ENCODE results near the gene TSPAN12. TPM values are rescaled to one million over a fixed set of nuclear protein-coding genes. Genes with fewer than 3 reads are reported as not detected.

The TSPAN12 gene
- total and polyA plus RNA-seq, 2 of the 8 experiments (the other 6 are each of a cell fraction or from before 2014, with no cell fraction given): 6.1 to 17.9 TPM

GRCh38 chr7:120799813-120800475, 58.0 kb downstream of the TSPAN12 start:
- Histone ChIP-seq H3K4me1 (replicated peaks in 1 of 4; ENCODE audit: control insufficient read depth in 3 of 4, insufficient read depth in 4 of 4, low read length in 3 of 4) (peaks cover 0 to 3% (median 0%) of the 10 kb centered on the region in 4 experiments; a peak in 1 of 7 replicates), H4K5ac (ENCODE audit: insufficient read length, low read depth, low read length) (no peak overlapping the region), H2BK20ac (ENCODE audit: low read length) (no peak overlapping the region), H3K9ac (replicated peaks in 1 of 4; ENCODE audit: extremely low read depth in 1 of 4, low read depth in 3 of 4, low read length in 3 of 4) (no peak overlapping the region), H4K20me1 (replicated peaks in 1 of 2; ENCODE audit: control insufficient read depth in 1 of 2, insufficient read depth in 2 of 2, low read length in 2 of 2) (no peaks in the 10 kb centered on the region), H3K23ac (ENCODE audit: insufficient read length) (no peak overlapping the region), H3K79me2 (ENCODE audit: control insufficient read depth in 1 of 2, insufficient read depth in 2 of 2, low read length in 2 of 2) (no peaks in the 10 kb centered on the region), H2BK5ac (ENCODE audit: low read depth, low read length) (no peak overlapping the region), H3K27ac (ENCODE audit: low read depth, low read length) (no peak overlapping the region), H4K8ac (ENCODE audit: extremely low read depth, insufficient read depth, low read length) (no peak overlapping the region), H3K14ac (ENCODE audit: insufficient read length) (no peak overlapping the region), H3K79me1 (ENCODE audit: low read depth, low read length) (no peaks in the 10 kb centered on the region), H3K4me3 (ENCODE audit: extremely low read depth in 1 of 4, insufficient read depth in 2 of 4, low read depth in 3 of 4, low read length in 4 of 4) (no peak overlapping the region), H3K36me3 (ENCODE audit: control insufficient read depth in 2 of 4, insufficient read depth in 4 of 4, low read length in 3 of 4) (no peaks in the 10 kb centered on the region; a peak in 1 of 8 replicates), H3K27me3 (replicated peaks in 1 of 4; ENCODE audit: control insufficient read depth in 3 of 4, extremely low read depth in 1 of 4, insufficient read depth in 3 of 4, low read length in 3 of 4) (no peaks in the 10 kb centered on the region), H3K9me3 (ENCODE audit: insufficient read depth in 2 of 2, low read depth in 1 of 2, low read length in 1 of 2) (peaks cover 0 to 2% of the 10 kb centered on the region in 2 experiments; a peak in 1 of 4 replicates), H2BK12ac (ENCODE audit: low read depth, low read length) (no peak overlapping the region), H3K4me2 (ENCODE audit: insufficient read depth in 1 of 2, low read depth in 2 of 2, low read length in 2 of 2) (no peak overlapping the region), H3K56ac (replicated peaks; ENCODE audit: insufficient read length, low read depth, low read length) (no peak overlapping the region), H2AK5ac (ENCODE audit: low read depth, low read length) (no peak overlapping the region), H2BK15ac (ENCODE audit: low read length) (no peak overlapping the region), H2AFZ (ENCODE audit: low read length) (no peak overlapping the region), H2BK120ac (replicated peaks; ENCODE audit: low read depth, low read length) (no peak overlapping the region), H3K4ac (replicated peaks; ENCODE audit: insufficient read length, low read depth, low read length) (no peak overlapping the region), H3K18ac (ENCODE audit: extremely low read depth, low read length) (no peak overlapping the region), H4K91ac (replicated peaks; ENCODE audit: insufficient read length, low read length) (no peak overlapping the region), H3K23me2 (ENCODE audit: low read depth, low read length) (no peaks in the 10 kb centered on the region; the same call in 1 of the 2 replicates)
- ChIA-PET POLR2A (ENCODE audit: partially characterized antibody) (no interaction called here), CTCF (ENCODE audit: partially characterized antibody) (interaction anchor here (1.2 kb wide), 1 partner anchor 29 kb away, joined by 3 read pairs; no protein-coding TSS in a partner anchor)
- WGBS, 2 experiments (ENCODE audit: extremely low coverage in 1 of 2, insufficient coverage in 1 of 2, insufficient read length in 1 of 2, insufficient replicate concordance in 2 of 2, low coverage in 1 of 2, low lambda C conversion rate in 2 of 2, missing lambda C conversion rate in 1 of 2): 92% methylated on average over 3 of the region's 3 CpGs; no CpG with 5 or more reads in 1 of the 2 experiments
- DNase-seq (ENCODE audit: low read depth in 1 of 2, low spot score in 2 of 2) (no peak), FAIRE-seq (no peak)
- TF ChIP-seq ZNF274 (IDR thresholded peaks at IDR 0.05; ENCODE audit: borderline replicate concordance, extremely low read depth, low read length) (no peak), CHD1 (IDR thresholded peaks at IDR 0.05; ENCODE audit: low read depth, low read length) (no peak), GABPA (IDR thresholded peaks at IDR 0.05; ENCODE audit: borderline replicate concordance, insufficient read depth, low read length) (no peak), NANOG (IDR thresholded peaks at IDR 0.05; ENCODE audit: insufficient read depth, low read depth, low read length, poor library complexity, severe bottlenecking) (no peak), POLR2A (IDR thresholded peaks at IDR 0.05; ENCODE audit: control extremely low read depth in 1 of 2, low read depth in 2 of 2, low read length in 2 of 2) (no peak), SAP30 (IDR thresholded peaks at IDR 0.05; ENCODE audit: insufficient read depth, insufficient replicate concordance, low read length) (no peak), SIN3A (conservative IDR thresholded peaks at IDR 0.05 in 1 of 2, IDR thresholded peaks at IDR 0.05 in 1 of 2; ENCODE audit: low read depth in 1 of 2, low read length in 2 of 2) (no peak), GTF2F1 (IDR thresholded peaks at IDR 0.05; ENCODE audit: borderline replicate concordance, low read depth, low read length) (no peak), CBX5 (IDR thresholded peaks at IDR 0.05; ENCODE audit: low read depth, low read length) (no peak), HDAC2 (IDR thresholded peaks at IDR 0.05; ENCODE audit: borderline replicate concordance in 1 of 2, low read depth in 2 of 2, low read length in 2 of 2) (no peak), MAX (IDR thresholded peaks at IDR 0.05) (no peak), EZH2 (IDR thresholded peaks at IDR 0.05; ENCODE audit: low read depth, low read length, severe bottlenecking) (no peak)

All from H1 (cell line).